GM18520 (cell line): ENCODE measurements around the gene RNF123.

ENCODE experiments used
- ATAC-seq: cut with Tn5 transposase; IDR thresholded peaks from one replicate; pipeline ENCODE4 v1.9.1; 2021; ENCODE audit not compliant: unreplicated experiment

RNF123 gene

GRCh38 chr3:49657208-49657915 lies 32.0 kb upstream of the RNF123 start:
- ATAC-seq: no peak

GRCh38 chr3:49658711-49659110 lies 30.6 kb upstream of the RNF123 start:
- ATAC-seq: no peak

- no peak for ATAC-seq
These were observed 29.6 kb upstream of the RNF123 start for GRCh38 chr3:49659756-49660155.

GRCh38 chr3:49661281-49661680 lies 28.1 kb upstream of the RNF123 start:
- ATAC-seq: no peak

GRCh38 chr3:49662021-49662420 lies 27.3 kb upstream of the RNF123 start:
- ATAC-seq: no peak

GRCh38 chr3:49662720-49663413 lies 26.5 kb upstream of the RNF123 start:
- ATAC-seq: no peak

GRCh38 chr3:49663831-49664230 lies 25.5 kb upstream of the RNF123 start:
- no peak for ATAC-seq

- no peak for ATAC-seq
These were observed 25.1 kb upstream of the RNF123 start for GRCh38 chr3:49664300-49664699.

GRCh38 chr3:49665822-49666519 lies 23.4 kb upstream of the RNF123 start:
- ATAC-seq: no peak

GRCh38 chr3:49666592-49666991 lies 22.8 kb upstream of the RNF123 start:
- ATAC-seq: no peak

- no peak for ATAC-seq
These were observed 21.5 kb upstream of the RNF123 start for GRCh38 chr3:49667701-49668413.

GRCh38 chr3:49668414-49668797 lies 21.0 kb upstream of the RNF123 start:
- no peak for ATAC-seq

- ATAC-seq: no peak
These were observed 20.5 kb upstream of the RNF123 start for GRCh38 chr3:49668861-49669260.

GRCh38 chr3:49669352-49669751 lies 20.0 kb upstream of the RNF123 start:
- no peak for ATAC-seq

GRCh38 chr3:49670940-49671290 lies 18.4 kb upstream of the RNF123 start:
- ATAC-seq: no peak

- no peak for ATAC-seq
These were observed 17.8 kb upstream of the RNF123 start for GRCh38 chr3:49671291-49672288.

GRCh38 chr3:49673121-49673714 lies 16.1 kb upstream of the RNF123 start:
- ATAC-seq: no peak

- peak; percentile 61 for ATAC-seq
These were observed 15.5 kb upstream of the RNF123 start, which contains the start of gene APEH for GRCh38 chr3:49673715-49674496. Gene APEH, plus strand, starts transcription at chr3:49674351. Its CDS starts 51 bp downstream, at chr3:49674402.

GRCh38 chr3:49674497-49674983 lies 14.8 kb upstream of the RNF123 start:
- peak; percentile 19 for ATAC-seq
